Adrenal gland (tissue), 12 donors: ENCODE measurements around the gene SLCO2A1. TPM values are rescaled to one million over a fixed set of nuclear protein-coding genes. Genes with fewer than 3 reads are reported as not detected.

Source experiments
- DNase-seq, 7 donors: peaks; one replicate each; pipeline ENCODE4 v3.0.0-alpha.2; 2019 to 2020
- H3K27ac ChIP-seq, 5 donors: fragments of 200-600 bp; sonication (generic) in 4 of 5; 1 replicate in 3 of 5; 2 replicates in 2 of 5; pipeline versions ENCODE4 v1.5.1 to v1.8.0; 2016 to 2020; ENCODE audit warnings: mild to moderate bottlenecking in 1 of 5
- H3K27me3 ChIP-seq: fragments of 200-600 bp; 2 replicates; pipeline ENCODE4 v1.8.0; 2021
- H3K36me3 ChIP-seq, 2 donors: fragments of 200-600 bp; replicated peaks in 1 of 2; 1 replicate in 1 of 2; 2 replicates in 1 of 2; pipeline versions ENCODE4 v1.5.1 to v1.8.0; 2018 to 2022
- H3K4me1 ChIP-seq, 2 donors: fragments of 200-600 bp; replicated peaks in 1 of 2; 1 replicate in 1 of 2; 2 replicates in 1 of 2; pipeline versions ENCODE4 v1.5.1 to v1.8.0; 2018 to 2021
- H3K4me3 ChIP-seq, 4 donors: fragments of 200-600 bp; sonication (generic) in 3 of 4; one replicate each; pipeline ENCODE4 v1.5.1; 2016 to 2018
- H3K9me3 ChIP-seq, 3 donors: fragments of 200-600 bp; sonication (generic) in 1 of 3; replicated peaks in 1 of 3; 1 replicate in 2 of 3; 2 replicates in 1 of 3; pipeline versions ENCODE4 v1.5.1 to v1.8.0; 2016 to 2021
- CTCF ChIP-seq, 6 experiments: fragments of 450-650 bp in 4 of 6; fragments of 200-600 bp in 2 of 6; sonication (generic) in 1 of 6; IDR thresholded peaks; 1 replicate in 5 of 6; 2 replicates in 1 of 6; pipeline versions ENCODE4 v1.5.1 to v1.8.0; 2016 to 2021; ENCODE audit warnings: antibody characterized with exemption in 6 of 6, mild to moderate bottlenecking in 2 of 6, moderate library complexity in 1 of 6
- POLR2A ChIP-seq, 2 donors: fragments of 450-650 bp; IDR thresholded peaks; one replicate each; pipeline ENCODE4 v1.6.1; 2017; ENCODE audit warnings: antibody characterized with exemption in 2 of 2, mild to moderate bottlenecking in 2 of 2, moderate library complexity in 1 of 2
- WGBS, 4 donors: extraction: QIAGEN DNeasy Blood & Tissue Kit in 2 of 4; methylation state at CpG; one replicate each; pipeline versions ENCODE4 v1.1.5 to v1.1.7; 2013 to 2017; 5-methylcytosine and 5-hydroxymethylcytosine counted together
- intact Hi-C, 2 donors: fragments of 100-400 bp; cut with DNase I; formaldehyde crosslinking; loops; one replicate each; pipeline versions ENCODE4 v1.14.1 to v1.15.0; 2022 to 2023
- polyA plus RNA-seq, 3 donors: library from polyadenylated mRNA; stranded (reverse); fragments of 200-250 nt in 2 of 3; fragments of 350-450 nt in 1 of 3; fragmentation: Illumina TruSeq in 1 of 3; extraction: RNeasy Lipid Tissue Mini Kit (QIAGEN cat#74804) in 1 of 3; gene quantifications; one replicate each; pipeline ENCODE4 v1.2.3, GENCODE V29; 2013 to 2014
- total RNA-seq, 9 donors: library from RNA; depleted of rRNA in 4 of 9; stranded (reverse); fragments of >200 nt in 4 of 9; fragments of 120-200 nt in 1 of 9; fragmentation: NEBNext Ultra II Directional in 1 of 9; extraction: Animal tissue kit (Norgen Biotek cat#: 25700) in 1 of 9; gene quantifications; one replicate each; pipeline versions ENCODE4 v1.1.0 to v1.2.4, GENCODE V29; 2013 to 2023
- donor health status: healthy with polysubstance abuse.
- donor health status: Bipolar disorder and iron deficiency.
- donor health status: DM: yes; HTN: yes; CAD: no.
- donor health status: DM: no; HTN: no; CAD: no.
- donor health status: DM: no; HTN: no; CAD: no.
- donor health status: DM: yes; HTN: yes; CAD: no.

SLCO2A1 gene
- total and polyA plus RNA-seq, 12 donors = 2.3 to 141 (median 29.5) TPM

- no peak for DNase-seq
- intact Hi-C loops = loop anchor here in 1 of 2 donors (10.0 kb wide), 1 partner anchor 252 kb away; the partner anchor contains the start of gene TOPBP1
- no peak for TF ChIP-seq CTCF (IDR thresholded peaks at IDR 0.05)
- no peak for TF ChIP-seq POLR2A (IDR thresholded peaks at IDR 0.05)
- Histone ChIP-seq H3K27ac (no peak overlapping the region), H3K36me3 (no peaks in the 10 kb centered on the region), H3K4me1 (no peaks in the 10 kb centered on the region), H3K9me3 (no peaks in the 10 kb centered on the region), H3K27me3 (peaks cover 10% of the 10 kb centered on the region), H3K4me3 (no peak overlapping the region)
Observed at GRCh38 chr3:133917144-133917543, 112.6 kb downstream of the SLCO2A1 start.

- Histone ChIP-seq H3K27ac (no peak overlapping the region), H3K4me3 (no peak overlapping the region), H3K36me3 (no peaks in the 10 kb centered on the region), H3K9me3 (no peaks in the 10 kb centered on the region), H3K27me3 (peaks cover 10% of the 10 kb centered on the region), H3K4me1 (no peaks in the 10 kb centered on the region)
- intact Hi-C loops = loop anchor here in 1 of 2 donors (10.0 kb wide), 1 partner anchor 251 kb away; the partner anchor contains the start of gene TOPBP1
- 71 to 77% (median 75%) methylated on average over 8 to 10 of the region's 10 CpGs for WGBS, 4 donors
- TF ChIP-seq CTCF (IDR thresholded peaks at IDR 0.05) (no peak), POLR2A (IDR thresholded peaks at IDR 0.05) (no peak)
- DNase-seq = no peak
Observed at GRCh38 chr3:133915685-133916658, 113.8 kb downstream of the SLCO2A1 start.

- Histone ChIP-seq H3K4me1 (no peaks in the 10 kb centered on the region), H3K9me3 (no peaks in the 10 kb centered on the region), H3K36me3 (no peaks in the 10 kb centered on the region), H3K27ac (no peak overlapping the region), H3K4me3 (no peak overlapping the region), H3K27me3 (peaks cover 10% of the 10 kb centered on the region)
- 82 to 87% (median 85%) methylated on average over 12 of the region's 12 CpGs for WGBS, 4 donors
- intact Hi-C loops = loop anchor here in 1 of 2 donors (10.0 kb wide), 1 partner anchor 250 kb away; the partner anchor contains the start of gene TOPBP1
- DNase-seq = no peak
- TF ChIP-seq CTCF (IDR thresholded peaks at IDR 0.05) = no peak
- TF ChIP-seq POLR2A (IDR thresholded peaks at IDR 0.05) = no peak
Observed at GRCh38 chr3:133914839-133915600, 114.7 kb downstream of the SLCO2A1 start.

- Histone ChIP-seq H3K36me3 (no peaks in the 10 kb centered on the region), H3K4me1 (no peaks in the 10 kb centered on the region), H3K27ac (no peak overlapping the region), H3K27me3 (no peaks in the 10 kb centered on the region), H3K9me3 (no peaks in the 10 kb centered on the region), H3K4me3 (no peak overlapping the region)
- no peak for TF ChIP-seq CTCF (IDR thresholded peaks at IDR 0.05)
- no peak for TF ChIP-seq POLR2A (IDR thresholded peaks at IDR 0.05)
- intact Hi-C loops = loop anchor here in 1 of 2 donors (10.0 kb wide), 1 partner anchor 246 kb away; the partner anchor contains the start of gene TOPBP1
- DNase-seq = no peak
- 74 to 90% (median 79%) methylated on average over 2 of the region's 2 CpGs for WGBS, 4 donors
Observed at GRCh38 chr3:133910422-133910821, 119.3 kb downstream of the SLCO2A1 start.
